MCF 10A (cell line): Measurements from ENCODE around the gene ANKRD6. TPM values are rescaled to one million over a fixed set of nuclear protein-coding genes. Genes with fewer than 3 reads are reported as not detected.

Experiments
- BruUV-seq: library from RNA; stranded (reverse); fragments of 400-500 nt; replicated peaks from 2 replicates; lab custom pipeline; 2021; lab: Mats Ljungman, UMichigan
- CTCF ChIA-PET: fragments of 300-600 bp; sonication (Branson Sonifier 250); formaldehyde crosslinking; extraction: SDS; loops from one replicate; lab custom pipeline; 2021; ENCODE audit warnings: antibody characterized with exemption, inconsistent platforms; lab: Yijun Ruan, JAX
- POLR2A ChIA-PET: fragments of 300-600, 350-650 bp; sonication (Branson Sonifier 250); formaldehyde crosslinking; extraction: SDS; loops from one replicate; lab custom pipeline; 2020; ENCODE audit warnings: antibody characterized with exemption, inconsistent platforms; lab: Yijun Ruan, JAX
- DNase-seq: peaks from one replicate; pipeline ENCODE4 v3.0.0-alpha.2; 2018; ENCODE audit not compliant: unreplicated experiment
- H3K27ac Mint-ChIP-seq: one replicate; pipeline ENCODE4 v1.8.0; 2022; ENCODE audit warnings: mild to moderate bottlenecking, low read depth, mixed read lengths; ENCODE audit not compliant: unreplicated experiment
- H3K27me3 Mint-ChIP-seq: one replicate; pipeline ENCODE4 v1.8.0; 2022; ENCODE audit warnings: mixed read lengths; ENCODE audit not compliant: insufficient read depth, unreplicated experiment
- H3K36me3 Mint-ChIP-seq: one replicate; pipeline ENCODE4 v1.8.0; 2022; ENCODE audit warnings: mild to moderate bottlenecking, moderate library complexity, mixed read lengths; ENCODE audit not compliant: insufficient read depth, unreplicated experiment
- H3K4me1 Mint-ChIP-seq: one replicate; pipeline ENCODE4 v1.8.0; 2022; ENCODE audit warnings: mixed read lengths; ENCODE audit not compliant: insufficient read depth, unreplicated experiment
- H3K4me3 Mint-ChIP-seq: one replicate; pipeline ENCODE4 v1.8.0; 2022; ENCODE audit warnings: mild to moderate bottlenecking, moderate library complexity, mixed read lengths; ENCODE audit not compliant: unreplicated experiment
- H3K9me3 Mint-ChIP-seq: one replicate; pipeline ENCODE4 v1.8.0; 2022; ENCODE audit warnings: mixed read lengths; ENCODE audit not compliant: unreplicated experiment
- CTCF ChIP-seq: fragments of 200-600 bp; IDR thresholded peaks from one replicate; pipeline ENCODE4 v1.8.0; 2022; ENCODE audit warnings: antibody characterized with exemption, mild to moderate bottlenecking; ENCODE audit not compliant: unreplicated experiment
- intact Hi-C: fragments of 100-400 bp; cut with micrococcal nuclease; formaldehyde crosslinking; loops from 2 replicates; pipeline ENCODE4 v1.14.1; 2022
- total RNA-seq: library from RNA; stranded (reverse); gene quantifications from 2 replicates; pipeline ENCODE4 v1.2.3, GENCODE V29; 2022

The ANKRD6 gene
- total RNA-seq, 1 experiment from 2014 or later = 2.1 TPM

DNA sequence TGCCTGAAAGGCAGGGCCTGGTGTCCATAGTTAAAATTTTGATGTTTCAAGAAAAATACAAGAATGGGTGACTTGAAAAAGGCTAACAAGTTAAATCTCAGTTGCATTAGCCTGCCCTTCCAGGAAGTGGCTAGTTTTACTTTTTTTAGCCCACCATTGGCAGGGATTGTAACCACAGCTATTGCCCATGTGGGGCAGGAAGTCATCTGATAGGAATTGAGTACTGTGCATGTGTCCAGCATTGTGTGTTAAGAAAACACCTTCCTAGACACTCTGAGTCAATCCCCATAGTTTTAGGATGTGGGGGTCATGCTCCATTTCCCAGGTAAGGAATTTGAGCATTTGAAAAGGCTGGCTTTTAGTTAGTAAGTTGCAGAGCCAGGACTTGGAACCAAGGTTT is 178.7 kb downstream of the ANKRD6 start:
- H3K27me3 Mint-ChIP-seq = no peaks in the 10 kb centered on the region
- H3K4me3 Mint-ChIP-seq = no peak overlapping the region
- H3K4me1 Mint-ChIP-seq = no peaks in the 10 kb centered on the region
- no peaks in the 10 kb centered on the region for H3K9me3 Mint-ChIP-seq
- BruUV-seq = no TSS peak
- CTCF ChIA-PET = interaction anchor here (1.4 to 6.7 kb wide), 4 partner anchors 13 to 245 kb away, joined by 5 to 93 read pairs (median 35); partner anchors contain the start of gene ANKRD6
- POLR2A ChIA-PET = interaction anchor here (0.6 kb wide), 1 partner anchor 177 kb away, joined by 3 read pairs; no protein-coding TSS in a partner anchor
- TF ChIP-seq CTCF = no peak
- intact Hi-C loops = no loop called here
- DNase-seq = no peak
- no peaks in the 10 kb centered on the region for H3K36me3 Mint-ChIP-seq
- H3K27ac Mint-ChIP-seq = no peak overlapping the region

DNA sequence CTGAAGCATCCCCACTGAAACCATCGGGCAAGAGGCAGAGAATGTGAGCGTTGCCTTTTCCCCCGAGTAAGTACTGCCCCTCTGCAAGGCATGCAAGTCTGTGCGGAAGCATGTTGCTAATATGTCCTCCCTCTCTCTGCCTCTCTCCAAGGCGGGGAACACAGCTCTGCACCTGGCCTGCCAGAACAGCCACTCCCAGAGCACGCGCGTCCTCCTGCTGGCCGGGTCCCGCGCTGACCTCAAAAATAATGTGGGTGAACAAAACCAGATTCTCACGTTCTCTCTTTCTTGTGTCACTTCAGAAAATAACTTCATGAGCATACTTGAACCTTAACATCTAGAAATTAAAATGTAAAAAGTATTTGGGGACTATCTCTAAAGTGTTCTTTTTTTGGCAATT is 179.2 kb downstream of the ANKRD6 start:
- no peak overlapping the region for H3K27ac Mint-ChIP-seq
- H3K27me3 Mint-ChIP-seq = no peaks in the 10 kb centered on the region
- no peaks in the 10 kb centered on the region for H3K36me3 Mint-ChIP-seq
- intact Hi-C loops = no loop called here
- no peaks in the 10 kb centered on the region for H3K9me3 Mint-ChIP-seq
- BruUV-seq = no TSS peak
- no peaks in the 10 kb centered on the region for H3K4me1 Mint-ChIP-seq
- POLR2A ChIA-PET = no interaction called here
- no peak overlapping the region for H3K4me3 Mint-ChIP-seq
- CTCF ChIA-PET = interaction anchor here (0.7 to 6.7 kb wide), 6 partner anchors 13 to 240 kb away, joined by 3 to 93 read pairs (median 3); partner anchors contain the start of gene ANKRD6
- DNase-seq = no peak
- no peak for TF ChIP-seq CTCF

DNA sequence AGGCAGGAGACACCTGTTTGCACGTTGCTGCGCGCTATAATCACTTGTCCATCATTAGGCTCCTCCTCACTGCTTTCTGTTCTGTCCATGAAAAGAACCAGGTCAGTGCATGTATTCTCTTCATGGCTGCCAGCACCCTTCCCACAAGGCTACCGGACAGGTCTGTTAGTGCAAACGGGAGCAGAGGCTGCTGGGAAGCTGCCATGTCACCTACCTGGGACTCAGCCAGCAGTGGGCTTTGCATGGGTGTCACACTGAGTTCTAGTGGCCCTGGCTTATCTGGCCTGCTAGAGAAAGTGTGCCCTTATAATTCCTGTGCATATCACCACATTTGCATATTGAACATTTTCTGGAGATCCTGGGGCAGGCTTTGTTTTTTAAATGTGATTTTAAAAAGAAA is 180.8 kb downstream of the ANKRD6 start:
- intact Hi-C loops = no loop called here
- ChIA-PET POLR2A (no interaction called here), CTCF (interaction anchor here (0.5 to 6.7 kb wide), 4 partner anchors 14 to 242 kb away, joined by 3 to 93 read pairs (median 6); partner anchors contain the start of gene ANKRD6)
- no peaks in the 10 kb centered on the region for H3K36me3 Mint-ChIP-seq
- no peak for DNase-seq
- H3K27ac Mint-ChIP-seq = no peak overlapping the region
- no peak overlapping the region for H3K4me3 Mint-ChIP-seq
- BruUV-seq = no TSS peak
- H3K4me1 Mint-ChIP-seq = no peaks in the 10 kb centered on the region
- no peaks in the 10 kb centered on the region for H3K9me3 Mint-ChIP-seq
- H3K27me3 Mint-ChIP-seq = no peaks in the 10 kb centered on the region
- no peak for TF ChIP-seq CTCF

- ChIA-PET CTCF (interaction anchor here (0.6 to 1.5 kb wide), 4 partner anchors 183 to 638 kb away, joined by 3 to 9 read pairs (median 4); no protein-coding TSS in a partner anchor), POLR2A (no interaction called here)
- no peak for DNase-seq
- Mint-ChIP-seq H3K9me3 (no peaks in the 10 kb centered on the region), H3K4me3 (no peak overlapping the region), H3K27me3 (no peaks in the 10 kb centered on the region), H3K36me3 (no peaks in the 10 kb centered on the region), H3K27ac (no peak overlapping the region), H3K4me1 (no peaks in the 10 kb centered on the region)
- intact Hi-C loops = no loop called here
- BruUV-seq = no TSS peak
- no peak for TF ChIP-seq CTCF
Observed at GRCh38 chr6:89615882-89616281, 182.9 kb downstream of the ANKRD6 start.
